Amniotic stem cell (primary cell): ENCODE results near the gene NPPB.

ENCODE experiments used
- DNase-seq: peaks from one replicate; lab custom pipeline; 2025; lab: John Stamatoyannopoulos, UW

Gene NPPB

DNA sequence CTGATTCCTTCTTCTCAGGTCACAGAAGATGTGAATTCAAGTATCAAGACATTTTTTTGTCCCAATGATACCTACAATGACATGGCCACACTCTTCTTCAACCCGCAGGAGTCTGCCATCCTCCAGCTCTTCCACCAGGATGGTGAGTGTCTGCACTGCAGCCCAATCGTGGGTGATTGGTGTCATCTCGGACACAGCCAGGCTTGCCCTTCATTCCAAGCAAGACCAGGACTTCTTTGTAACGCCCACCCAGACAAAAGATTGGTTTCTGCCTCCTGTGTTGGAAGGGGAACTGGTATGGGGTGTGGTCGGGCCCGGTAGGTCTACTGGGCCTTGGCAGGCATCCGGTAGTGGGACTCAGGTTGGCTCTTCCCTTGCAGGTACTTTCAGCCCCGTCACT lies 25.2 kb downstream of the NPPB start:
- no peak for DNase-seq

DNA sequence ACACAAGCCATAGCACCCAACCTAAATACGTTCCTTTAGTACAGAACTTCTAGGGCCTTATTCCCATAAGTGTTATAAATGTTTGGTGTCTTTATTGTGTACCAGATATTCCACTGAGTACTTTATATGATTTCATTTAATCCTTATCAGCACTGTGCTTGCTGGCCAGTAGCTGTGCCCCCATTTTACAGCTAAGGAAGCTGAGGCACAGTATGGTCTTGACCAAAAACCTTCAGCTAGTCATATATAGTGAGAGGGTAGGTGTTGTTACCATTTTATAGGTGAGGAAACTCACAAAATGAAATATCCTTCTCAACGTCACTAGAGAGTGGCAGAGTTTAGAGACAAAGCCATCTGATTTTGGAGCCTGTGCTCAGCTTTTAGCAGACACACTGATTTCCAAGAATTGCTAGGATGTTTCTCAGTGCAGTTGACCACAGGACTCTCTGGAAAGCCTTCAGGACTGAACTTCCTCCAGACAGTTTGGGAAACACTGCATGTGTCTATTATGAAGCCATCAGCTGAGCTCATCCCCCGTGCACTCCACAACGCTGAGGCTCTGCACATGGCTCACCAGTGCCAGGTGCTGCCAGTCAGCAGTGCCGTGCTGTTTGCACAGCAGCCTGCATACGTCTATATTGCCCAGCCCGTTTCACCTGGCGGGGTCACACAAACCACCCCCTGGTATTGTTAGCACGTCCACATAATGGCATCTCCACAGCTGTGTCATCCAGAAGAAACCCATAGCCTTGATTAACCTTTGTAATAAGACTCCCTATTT lies 26.6 kb downstream of the NPPB start:
- DNase-seq, result no peak

GRCh38 chr1:11828511-11828910 lies 30.2 kb downstream of the NPPB start:
- DNase-seq, result no peak

- DNase-seq, result no peak
Measured at GRCh38 chr1:11826946-11827345, 31.8 kb downstream of the NPPB start.

DNA sequence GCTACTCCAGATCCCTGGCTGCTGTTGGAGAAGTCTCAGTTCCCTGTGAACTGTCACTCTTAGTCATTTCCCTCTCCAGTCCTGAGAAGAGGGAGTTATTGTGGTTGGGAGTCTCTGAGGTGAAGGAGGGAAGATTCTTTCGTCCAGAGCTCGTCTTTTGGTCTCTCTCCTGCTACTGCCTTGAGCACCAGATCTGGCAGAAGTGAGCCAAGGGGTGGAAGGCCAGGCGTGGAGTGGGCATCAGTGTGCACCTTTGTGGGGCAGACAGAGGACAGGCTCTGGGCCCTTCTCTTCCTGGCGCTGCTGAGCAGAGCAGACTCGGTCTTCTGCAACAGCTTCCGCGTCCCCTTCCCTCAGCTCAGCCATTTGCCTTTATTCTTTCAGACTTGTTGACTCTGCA lies 33.6 kb downstream of the NPPB start:
- no peak for DNase-seq

DNA sequence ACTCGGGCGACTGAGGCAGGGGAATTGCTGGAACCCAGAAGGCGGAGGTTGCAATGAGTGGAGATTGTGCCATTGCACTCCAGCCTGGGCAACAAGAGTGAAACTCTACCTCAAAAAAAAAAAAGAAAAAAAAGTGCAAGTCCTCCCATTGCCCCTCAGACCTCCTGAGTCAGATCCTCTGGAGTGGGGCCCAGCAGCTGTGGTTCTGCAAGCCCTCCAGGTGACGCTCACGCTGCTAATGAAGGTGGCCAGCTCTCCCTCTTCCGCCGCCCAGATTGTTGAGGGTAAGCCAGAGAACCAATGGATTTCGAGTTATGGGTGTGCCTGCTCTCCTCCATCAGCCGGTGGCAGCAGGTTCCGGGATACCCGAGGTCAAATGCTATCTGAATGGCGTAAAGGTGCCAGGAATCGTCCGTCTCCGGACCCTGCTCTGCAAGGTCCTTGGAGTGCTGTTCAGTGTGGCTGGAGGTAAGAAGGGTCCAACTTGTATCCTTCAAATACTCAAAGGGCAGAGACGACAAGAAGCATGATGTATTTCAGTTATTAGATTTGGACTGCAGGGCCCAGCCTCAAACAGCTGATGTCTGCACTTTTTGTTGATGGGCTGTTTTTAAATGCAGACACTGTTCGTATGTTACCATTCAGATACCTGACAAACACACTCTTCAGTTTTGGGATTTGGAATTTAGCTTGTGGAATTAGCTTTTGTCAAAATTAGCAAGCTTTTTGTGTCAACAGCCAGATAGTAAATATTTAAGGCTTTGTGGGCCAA lies 35.2 kb downstream of the NPPB start:
- DNase-seq, result no peak

DNA sequence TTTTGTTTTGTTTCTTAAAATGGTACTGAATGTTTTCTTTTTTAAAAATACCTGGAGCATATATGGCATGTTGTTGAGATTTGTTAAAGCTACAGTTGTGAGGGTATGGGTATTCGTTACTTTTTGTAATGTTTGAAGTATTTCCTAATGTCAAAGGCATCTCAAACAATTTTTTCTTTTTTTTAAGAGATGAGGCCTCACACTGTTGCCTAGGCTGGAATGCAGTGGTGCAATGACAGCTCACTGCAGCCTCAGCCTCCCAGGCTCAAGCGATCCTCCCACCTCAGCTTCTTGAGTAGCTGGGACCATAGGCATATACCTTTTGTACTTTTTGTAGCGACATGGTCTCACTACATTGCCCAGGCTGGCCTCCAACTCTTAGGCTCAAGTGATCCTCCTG lies 36.7 kb downstream of the NPPB start:
- no peak for DNase-seq

DNA sequence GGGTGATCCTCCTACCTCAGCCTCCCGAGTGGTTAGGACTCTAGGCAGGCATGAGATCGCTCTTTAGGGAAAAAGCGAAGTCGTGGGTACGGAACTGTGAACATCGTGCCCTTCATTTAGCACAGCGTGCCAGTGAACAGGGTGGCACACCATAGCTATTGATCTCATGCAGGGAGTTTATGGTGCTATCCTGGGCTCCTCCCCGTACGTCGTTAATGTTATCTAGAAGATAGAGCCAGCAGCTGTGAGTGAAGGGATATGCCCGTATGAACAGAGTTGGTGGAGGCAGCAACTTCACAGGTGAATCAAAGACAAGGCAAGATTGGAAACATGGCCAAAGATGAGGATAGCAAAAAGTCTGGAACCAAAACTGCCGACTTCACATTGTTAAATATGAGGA lies 41.6 kb downstream of the NPPB start:
- no peak for DNase-seq

DNA sequence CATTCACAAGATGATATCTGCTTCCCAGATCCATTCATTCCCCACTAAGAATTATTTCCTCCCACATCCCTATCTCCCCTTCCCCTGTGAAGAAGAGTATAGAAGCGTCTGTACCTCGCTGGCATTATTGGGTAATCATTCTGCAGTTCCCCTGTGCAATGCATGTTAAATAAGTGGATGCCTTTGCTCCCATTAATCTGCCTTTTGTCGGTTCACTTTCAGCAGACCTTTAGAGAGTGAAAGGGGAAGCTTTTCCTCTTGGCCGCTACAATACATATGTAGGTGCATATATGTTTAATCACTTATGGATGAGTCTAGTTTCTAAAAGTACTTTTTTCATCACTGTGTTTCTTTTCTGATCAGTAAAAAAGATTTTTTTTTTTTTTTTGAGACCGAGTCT lies 45.7 kb downstream of the NPPB start:
- no peak for DNase-seq
